ENCODE data around the gene SYNC. TPM values are rescaled to one million over a fixed set of nuclear protein-coding genes. Genes with fewer than 3 reads are reported as not detected.

Gene SYNC
- total RNA-seq, 1 experiment from 2014 or later = 0.20 TPM

- Histone ChIP-seq H3K4me3 (ENCODE audit: low read depth, low read length) (no peak overlapping the region), H3K36me3 (ENCODE audit: control insufficient read depth, insufficient read depth, low read length) (no peaks in the 10 kb centered on the region), H3K9me3 (no peaks in the 10 kb centered on the region), H3K27me3 (replicated peaks; ENCODE audit: control insufficient read depth, insufficient read depth, low read length) (no peaks in the 10 kb centered on the region), H3K4me1 (peaks cover 18% of the 10 kb centered on the region)
- no peaks in the 10 kb centered on the region for H3K27me3 Mint-ChIP-seq (ENCODE audit: insufficient read depth, unreplicated experiment)
- no peaks in the 10 kb centered on the region for H3K36me3 Mint-ChIP-seq (ENCODE audit: insufficient read depth, unreplicated experiment)
- H3K4me3 Mint-ChIP-seq (ENCODE audit: unreplicated experiment) = no peak overlapping the region
- H3K4me1 Mint-ChIP-seq (ENCODE audit: low read depth, unreplicated experiment) = peaks cover 8% of the 10 kb centered on the region
- no TSS peak for BruUV-seq (replicated peaks)
- ChIA-PET POLR2A (no interaction called here), CTCF (no interaction called here)
- H3K9me3 Mint-ChIP-seq (ENCODE audit: unreplicated experiment) = no peaks in the 10 kb centered on the region
- TF ChIP-seq, protein P1, sequence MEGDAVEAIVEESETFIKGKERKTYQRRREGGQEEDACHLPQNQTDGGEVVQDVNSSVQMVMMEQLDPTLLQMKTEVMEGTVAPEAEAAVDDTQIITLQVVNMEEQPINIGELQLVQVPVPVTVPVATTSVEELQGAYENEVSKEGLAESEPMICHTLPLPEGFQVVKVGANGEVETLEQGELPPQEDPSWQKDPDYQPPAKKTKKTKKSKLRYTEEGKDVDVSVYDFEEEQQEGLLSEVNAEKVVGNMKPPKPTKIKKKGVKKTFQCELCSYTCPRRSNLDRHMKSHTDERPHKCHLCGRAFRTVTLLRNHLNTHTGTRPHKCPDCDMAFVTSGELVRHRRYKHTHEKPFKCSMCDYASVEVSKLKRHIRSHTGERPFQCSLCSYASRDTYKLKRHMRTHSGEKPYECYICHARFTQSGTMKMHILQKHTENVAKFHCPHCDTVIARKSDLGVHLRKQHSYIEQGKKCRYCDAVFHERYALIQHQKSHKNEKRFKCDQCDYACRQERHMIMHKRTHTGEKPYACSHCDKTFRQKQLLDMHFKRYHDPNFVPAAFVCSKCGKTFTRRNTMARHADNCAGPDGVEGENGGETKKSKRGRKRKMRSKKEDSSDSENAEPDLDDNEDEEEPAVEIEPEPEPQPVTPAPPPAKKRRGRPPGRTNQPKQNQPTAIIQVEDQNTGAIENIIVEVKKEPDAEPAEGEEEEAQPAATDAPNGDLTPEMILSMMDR (IDR thresholded peaks at IDR 0.05; ENCODE audit: insufficient read depth in 1 of 2, low read depth in 1 of 2, low read length in 1 of 2, severe bottlenecking in 1 of 2, unreplicated experiment in 1 of 2) = no peak
- intact Hi-C loops (cut with micrococcal nuclease; ENCODE audit: unreplicated experiment) = no loop called here
- DNase-seq = no peak
- no peak overlapping the region for H3K27ac Mint-ChIP-seq (ENCODE audit: unreplicated experiment)
These were observed 16.0 kb upstream of the SYNC start for GRCh38 chr1:32718527-32718926.

DNA sequence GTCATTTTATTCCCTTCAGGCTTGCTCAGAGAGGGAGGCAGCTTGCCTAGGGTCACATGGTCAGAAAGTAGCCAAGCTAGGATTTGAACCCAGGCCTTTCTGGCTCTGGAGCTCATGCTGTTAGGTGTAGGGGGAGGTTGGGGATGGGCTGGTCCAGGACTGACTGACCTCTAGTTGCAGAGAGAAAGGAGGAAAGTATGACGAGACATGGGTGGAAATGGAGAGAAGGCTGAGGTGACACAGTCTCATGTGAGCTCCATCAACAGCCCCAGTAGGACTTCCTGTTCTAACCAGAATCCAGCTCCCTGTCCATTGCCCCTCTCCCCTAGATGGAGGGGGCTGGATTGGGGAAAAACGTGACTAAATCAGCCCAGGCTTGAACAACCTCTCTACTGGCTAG lies 15.5 kb upstream of the SYNC start:
- TF ChIP-seq, protein P1 (IDR thresholded peaks at IDR 0.05; ENCODE audit: insufficient read depth in 1 of 2, low read depth in 1 of 2, low read length in 1 of 2, severe bottlenecking in 1 of 2, unreplicated experiment in 1 of 2) = no peak
- Mint-ChIP-seq H3K27me3 (ENCODE audit: insufficient read depth, unreplicated experiment) (no peaks in the 10 kb centered on the region), H3K27ac (ENCODE audit: unreplicated experiment) (no peak overlapping the region), H3K36me3 (ENCODE audit: insufficient read depth, unreplicated experiment) (no peaks in the 10 kb centered on the region), H3K4me1 (ENCODE audit: low read depth, unreplicated experiment) (peaks cover 8% of the 10 kb centered on the region), H3K9me3 (ENCODE audit: unreplicated experiment) (no peaks in the 10 kb centered on the region), H3K4me3 (ENCODE audit: unreplicated experiment) (no peak overlapping the region)
- Histone ChIP-seq H3K36me3 (ENCODE audit: control insufficient read depth, insufficient read depth, low read length) (no peaks in the 10 kb centered on the region), H3K4me1 (peaks cover 18% of the 10 kb centered on the region), H3K4me3 (ENCODE audit: low read depth, low read length) (no peak overlapping the region), H3K27me3 (replicated peaks; ENCODE audit: control insufficient read depth, insufficient read depth, low read length) (no peaks in the 10 kb centered on the region), H3K9me3 (no peaks in the 10 kb centered on the region)
- ChIA-PET CTCF (interaction anchor here (0.6 kb wide), 1 partner anchor 235 kb away, joined by 3 read pairs; no protein-coding TSS in a partner anchor), POLR2A (no interaction called here)
- intact Hi-C loops (cut with micrococcal nuclease; ENCODE audit: unreplicated experiment) = no loop called here
- no peak for DNase-seq
- no TSS peak for BruUV-seq (replicated peaks)

- Histone ChIP-seq H3K36me3 (ENCODE audit: control insufficient read depth, insufficient read depth, low read length) (no peaks in the 10 kb centered on the region), H3K27me3 (replicated peaks; ENCODE audit: control insufficient read depth, insufficient read depth, low read length) (no peaks in the 10 kb centered on the region), H3K4me3 (ENCODE audit: low read depth, low read length) (no peak overlapping the region), H3K4me1 (peaks cover 18% of the 10 kb centered on the region), H3K9me3 (no peaks in the 10 kb centered on the region)
- TF ChIP-seq, protein P1 (IDR thresholded peaks at IDR 0.05; ENCODE audit: insufficient read depth in 1 of 2, low read depth in 1 of 2, low read length in 1 of 2, severe bottlenecking in 1 of 2, unreplicated experiment in 1 of 2) = no peak
- H3K9me3 Mint-ChIP-seq (ENCODE audit: unreplicated experiment) = no peaks in the 10 kb centered on the region
- CTCF ChIA-PET = interaction anchor here (0.6 kb wide), 1 partner anchor 236 kb away, joined by 3 read pairs; no protein-coding TSS in a partner anchor
- H3K27me3 Mint-ChIP-seq (ENCODE audit: insufficient read depth, unreplicated experiment) = no peaks in the 10 kb centered on the region
- H3K4me3 Mint-ChIP-seq (ENCODE audit: unreplicated experiment) = no peak overlapping the region
- DNase-seq = no peak
- no TSS peak for BruUV-seq (replicated peaks)
- peak overlapping the region; percentile 61 for H3K27ac Mint-ChIP-seq (ENCODE audit: unreplicated experiment)
- H3K4me1 Mint-ChIP-seq (ENCODE audit: low read depth, unreplicated experiment) = peaks cover 8% of the 10 kb centered on the region
- H3K36me3 Mint-ChIP-seq (ENCODE audit: insufficient read depth, unreplicated experiment) = no peaks in the 10 kb centered on the region
- intact Hi-C loops (cut with micrococcal nuclease; ENCODE audit: unreplicated experiment) = loop anchor here (2.0 kb wide), 1 partner anchor 19 kb away; no protein-coding TSS in a partner anchor
- POLR2A ChIA-PET = interaction anchor here (0.6 kb wide), 1 partner anchor 64 kb away, joined by 6 read pairs; no protein-coding TSS in a partner anchor
These were observed 14.9 kb upstream of the SYNC start for GRCh38 chr1:32717503-32717902.
